PFSK-1 (cell line): ENCODE measurements around the gene GBF1.

Experiments used
- POLR2AphosphoS5 ChIP-seq: IDR thresholded peaks from 2 replicates; pipeline ENCODE4 v1.6.1; 2012; ENCODE audit warnings: low read depth, mild to moderate bottlenecking, control low read depth, low read length, moderate library complexity
- TF ChIP-seq, protein P1 (sequence below), 2 experiments: IDR thresholded peaks; 2 replicates each; pipeline versions ENCODE4 v1.6.1 to v1.8.0; 2011 to 2012; ENCODE audit warnings: low read depth in 2 of 2, low read length in 2 of 2, control low read depth in 1 of 2, inconsistent platforms in 1 of 2, mild to moderate bottlenecking in 1 of 2, moderate library complexity in 1 of 2; ENCODE audit not compliant: insufficient read depth in 1 of 2

DNA sequence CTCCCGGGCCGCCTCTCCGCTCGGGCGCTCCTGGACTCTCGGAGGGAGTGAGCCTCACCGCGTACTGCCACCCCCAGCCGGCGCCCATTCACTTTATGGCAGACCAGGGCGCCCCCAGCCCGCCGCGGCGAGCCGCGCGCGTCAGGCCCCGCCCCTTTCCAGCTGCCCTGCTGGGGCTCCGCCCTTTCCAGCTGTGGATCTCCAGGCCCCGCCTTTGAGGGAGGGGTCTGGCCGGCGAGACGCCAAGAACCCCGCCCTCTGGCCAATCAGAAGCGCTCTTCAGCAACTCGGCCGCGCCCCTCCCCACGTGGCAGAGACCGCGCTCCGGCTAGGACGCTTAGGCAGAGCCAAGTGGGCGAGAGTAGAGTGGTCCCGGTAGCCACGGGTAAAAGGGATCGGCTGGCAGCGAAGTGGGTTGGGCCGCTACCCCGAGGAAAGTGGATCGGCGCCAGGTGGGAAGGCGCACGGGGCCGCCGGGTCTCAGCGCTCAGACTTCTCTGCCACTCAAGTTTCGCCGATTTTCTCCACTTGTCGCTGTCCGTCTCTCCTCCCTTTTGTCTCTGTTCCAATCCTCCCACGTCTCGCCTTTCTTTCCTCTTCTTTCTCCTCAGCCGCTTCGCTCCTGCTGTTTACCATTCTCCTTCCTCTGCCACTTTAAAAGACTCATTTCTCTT lies 3.8 kb upstream of the GBF1 start, which contains the start of gene PITX3:
- TF ChIP-seq POLR2AphosphoS5, result no peak
- TF ChIP-seq, protein P1, sequence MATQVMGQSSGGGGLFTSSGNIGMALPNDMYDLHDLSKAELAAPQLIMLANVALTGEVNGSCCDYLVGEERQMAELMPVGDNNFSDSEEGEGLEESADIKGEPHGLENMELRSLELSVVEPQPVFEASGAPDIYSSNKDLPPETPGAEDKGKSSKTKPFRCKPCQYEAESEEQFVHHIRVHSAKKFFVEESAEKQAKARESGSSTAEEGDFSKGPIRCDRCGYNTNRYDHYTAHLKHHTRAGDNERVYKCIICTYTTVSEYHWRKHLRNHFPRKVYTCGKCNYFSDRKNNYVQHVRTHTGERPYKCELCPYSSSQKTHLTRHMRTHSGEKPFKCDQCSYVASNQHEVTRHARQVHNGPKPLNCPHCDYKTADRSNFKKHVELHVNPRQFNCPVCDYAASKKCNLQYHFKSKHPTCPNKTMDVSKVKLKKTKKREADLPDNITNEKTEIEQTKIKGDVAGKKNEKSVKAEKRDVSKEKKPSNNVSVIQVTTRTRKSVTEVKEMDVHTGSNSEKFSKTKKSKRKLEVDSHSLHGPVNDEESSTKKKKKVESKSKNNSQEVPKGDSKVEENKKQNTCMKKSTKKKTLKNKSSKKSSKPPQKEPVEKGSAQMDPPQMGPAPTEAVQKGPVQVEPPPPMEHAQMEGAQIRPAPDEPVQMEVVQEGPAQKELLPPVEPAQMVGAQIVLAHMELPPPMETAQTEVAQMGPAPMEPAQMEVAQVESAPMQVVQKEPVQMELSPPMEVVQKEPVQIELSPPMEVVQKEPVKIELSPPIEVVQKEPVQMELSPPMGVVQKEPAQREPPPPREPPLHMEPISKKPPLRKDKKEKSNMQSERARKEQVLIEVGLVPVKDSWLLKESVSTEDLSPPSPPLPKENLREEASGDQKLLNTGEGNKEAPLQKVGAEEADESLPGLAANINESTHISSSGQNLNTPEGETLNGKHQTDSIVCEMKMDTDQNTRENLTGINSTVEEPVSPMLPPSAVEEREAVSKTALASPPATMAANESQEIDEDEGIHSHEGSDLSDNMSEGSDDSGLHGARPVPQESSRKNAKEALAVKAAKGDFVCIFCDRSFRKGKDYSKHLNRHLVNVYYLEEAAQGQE (IDR thresholded peaks at IDR 0.05; ENCODE audit: insufficient read depth in 1 of 2, low read depth in 2 of 2, low read length in 2 of 2), result peak in 1 of 2 experiments; percentile 62; a peak in 2 of 4 replicates
